Endothelial cell (in vitro differentiated cells): ENCODE data around the gene PABPN1L. TPM values are rescaled to one million over a fixed set of nuclear protein-coding genes. Genes with fewer than 3 reads are reported as not detected.

Experiments
- DNase-seq: peaks from one replicate; pipeline ENCODE4 v3.0.0; 2021; ENCODE audit warnings: low spot score
- H3K27ac Mint-ChIP-seq: one replicate; pipeline ENCODE4 v1.8.0; 2021; ENCODE audit warnings: mixed read lengths, inconsistent platforms; ENCODE audit not compliant: unreplicated experiment
- H3K27me3 Mint-ChIP-seq: one replicate; pipeline ENCODE4 v1.8.0; 2021; ENCODE audit warnings: mild to moderate bottlenecking, moderate library complexity, mixed read lengths, inconsistent platforms; ENCODE audit not compliant: unreplicated experiment
- H3K36me3 Mint-ChIP-seq: one replicate; pipeline ENCODE4 v1.8.0; 2021; ENCODE audit warnings: mild to moderate bottlenecking, low read depth, mixed read lengths, inconsistent platforms; ENCODE audit not compliant: unreplicated experiment
- H3K4me1 Mint-ChIP-seq: one replicate; pipeline ENCODE4 v1.8.0; 2021; ENCODE audit warnings: mild to moderate bottlenecking, mixed read lengths, inconsistent platforms; ENCODE audit not compliant: unreplicated experiment
- H3K4me3 Mint-ChIP-seq: one replicate; pipeline ENCODE4 v1.8.0; 2021; ENCODE audit warnings: mild to moderate bottlenecking, mixed read lengths, inconsistent platforms; ENCODE audit not compliant: unreplicated experiment
- H3K9me3 Mint-ChIP-seq: one replicate; pipeline ENCODE4 v1.8.0; 2021; ENCODE audit warnings: mixed read lengths, inconsistent platforms; ENCODE audit not compliant: unreplicated experiment
- CTCF ChIP-seq: fragments of 200-600 bp; sonication (generic); IDR thresholded peaks from one replicate; pipeline ENCODE4 v1.5.0; 2021; ENCODE audit warnings: antibody characterized with exemption; ENCODE audit not compliant: unreplicated experiment
- long read RNA-seq: library from polyadenylated mRNA; unstranded; transcript quantifications from one replicate; pipeline ENCODE4 v2.0.0, GENCODE V29; 2020; ENCODE audit not compliant: unreplicated experiment
- total RNA-seq: library from RNA; stranded (reverse); fragmentation: NEBNext Ultra II Directional; extraction: Animal tissue kit (Norgen Biotek cat#: 25700); gene quantifications from one replicate; pipeline ENCODE4 v1.2.1, GENCODE V29; 2021; ENCODE audit not compliant: unreplicated experiment

PABPN1L gene
- not detected for total RNA-seq
- long read RNA-seq: 0 reads

- no peak for DNase-seq
- TF ChIP-seq CTCF: no peak
- Mint-ChIP-seq H3K4me1 (no peaks in the 10 kb centered on the region), H3K4me3 (no peak within 1 kb of the TSS), H3K9me3 (no peaks in the 10 kb centered on the region), H3K27me3 (peaks cover 4% of the 10 kb centered on the region), H3K27ac (no peak within 1 kb of the TSS), H3K36me3 (no peaks in the 10 kb centered on the region)
Measured at GRCh38 chr16:88866151-88866920, at the start of gene PABPN1L. Gene PABPN1L (minus strand): TSS chr16:88866660. CDS start chr16:88866606, 54 bp downstream.

- no peak for TF ChIP-seq CTCF
- Mint-ChIP-seq H3K36me3 (peaks cover 5% of the 10 kb centered on the region), H3K9me3 (no peaks in the 10 kb centered on the region), H3K27ac (no peak overlapping the region), H3K4me1 (peaks cover 12% of the 10 kb centered on the region), H3K4me3 (no peak overlapping the region), H3K27me3 (peaks cover 7% of the 10 kb centered on the region)
- DNase-seq: no peak
Measured at GRCh38 chr16:88915639-88916327, 49.3 kb upstream of the PABPN1L start.

- no peak overlapping the region for H3K4me3 Mint-ChIP-seq
- no peak overlapping the region for H3K27ac Mint-ChIP-seq
- no peak for TF ChIP-seq CTCF
- peaks cover 12% of the 10 kb centered on the region for H3K4me1 Mint-ChIP-seq
- peaks cover 5% of the 10 kb centered on the region for H3K36me3 Mint-ChIP-seq
- no peaks in the 10 kb centered on the region for H3K9me3 Mint-ChIP-seq
- no peak for DNase-seq
- peaks cover 7% of the 10 kb centered on the region for H3K27me3 Mint-ChIP-seq
Measured at GRCh38 chr16:88914750-88915368, 48.4 kb upstream of the PABPN1L start.

GRCh38 chr16:88913870-88914269 is 47.4 kb upstream of the PABPN1L start:
- no peak for TF ChIP-seq CTCF
- no peak for DNase-seq
- Mint-ChIP-seq H3K4me3 (no peak overlapping the region), H3K27ac (no peak overlapping the region), H3K9me3 (no peaks in the 10 kb centered on the region), H3K36me3 (peaks cover 2% of the 10 kb centered on the region), H3K27me3 (peaks cover 7% of the 10 kb centered on the region), H3K4me1 (peaks cover 9% of the 10 kb centered on the region)
